GM18951 (cell line): Measurements from ENCODE around the gene ALDH1L1.

Source experiments
- POLR2A ChIP-seq: IDR thresholded peaks from 4 replicates; pipeline ENCODE4 v1.6.1; 2011; ENCODE audit warnings: mild to moderate bottlenecking; ENCODE audit not compliant: insufficient read length, insufficient read depth; ENCODE audit errors: extremely low read depth
- in situ Hi-C: fragments of 300-500 bp; cut with MboI; formaldehyde crosslinking; loops from one replicate; pipeline ENCODE4 v1.12.0; 2022; ENCODE audit warnings: low sequenced_read_pairs, mixed read lengths, inconsistent platforms; ENCODE audit not compliant: unreplicated experiment

The ALDH1L1 gene

GRCh38 chr3:126054870-126055269, 125.5 kb downstream of the ALDH1L1 start:
- in situ Hi-C loops: no loop called here
- no peak for TF ChIP-seq POLR2A

- in situ Hi-C loops: no loop called here
- no peak for TF ChIP-seq POLR2A
Observed at GRCh38 chr3:126053949-126054569, 126.3 kb downstream of the ALDH1L1 start.
